HG03025 (cell line): Measurements from ENCODE around the gene CLEC11A.
"Not testable (repeated sequence)": the region's sequence is repeated elsewhere in the genome, so short reads cannot be mapped to it uniquely, and the experiment has no call there.

Experiments
- ATAC-seq: cut with Tn5 transposase; IDR thresholded peaks from one replicate; pipeline ENCODE4 v1.9.1; 2021; ENCODE audit warnings: mild to moderate bottlenecking, moderate library complexity; ENCODE audit not compliant: unreplicated experiment, low FRiP score

CLEC11A gene

DNA sequence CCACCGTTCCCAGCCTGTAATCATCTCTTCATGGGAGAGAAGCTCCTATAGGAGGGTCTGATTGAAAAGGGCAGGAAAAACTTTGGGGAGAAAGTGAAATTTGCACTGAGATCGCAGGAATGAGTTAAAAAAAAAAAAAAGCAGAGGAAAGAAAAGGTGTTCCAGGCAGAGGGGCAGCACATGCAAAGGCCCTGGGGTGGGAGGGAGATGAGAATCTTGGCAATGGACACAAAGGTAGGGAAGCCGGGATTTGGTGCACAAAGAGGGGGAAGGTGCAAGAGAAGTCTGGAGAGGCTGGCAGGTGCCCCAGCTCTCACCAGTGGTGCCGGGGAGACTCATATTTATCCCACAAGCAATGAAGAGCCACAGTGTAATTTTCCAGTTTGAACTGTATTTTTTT, 30.7 kb downstream of the CLEC11A start:
- no peak for ATAC-seq

DNA sequence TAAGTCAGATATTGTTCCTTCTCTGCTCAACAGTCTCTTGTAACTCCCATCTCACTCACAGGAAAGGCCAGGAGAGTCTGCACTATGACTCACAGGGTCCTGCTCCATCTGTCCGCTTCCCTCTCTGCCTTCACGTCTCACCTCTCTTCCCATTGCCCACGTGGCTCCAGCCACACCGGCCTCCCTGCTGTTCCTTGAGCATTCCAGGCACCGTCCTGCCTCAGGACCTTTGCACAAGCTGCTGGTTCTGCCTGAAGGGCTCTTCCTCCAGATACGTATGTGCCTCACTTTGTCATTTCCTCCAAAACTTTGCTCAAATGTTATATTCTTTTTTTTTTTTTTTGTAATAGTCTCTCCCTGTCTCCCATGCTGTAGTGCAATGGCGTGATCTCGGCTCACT, 33.1 kb downstream of the CLEC11A start:
- ATAC-seq: not testable (repeated sequence)

GRCh38 chr19:50757624-50758023, 34.5 kb downstream of the CLEC11A start:
- ATAC-seq: not testable (repeated sequence)

GRCh38 chr19:50759076-50759475, 35.9 kb downstream of the CLEC11A start:
- not testable (repeated sequence) for ATAC-seq

DNA sequence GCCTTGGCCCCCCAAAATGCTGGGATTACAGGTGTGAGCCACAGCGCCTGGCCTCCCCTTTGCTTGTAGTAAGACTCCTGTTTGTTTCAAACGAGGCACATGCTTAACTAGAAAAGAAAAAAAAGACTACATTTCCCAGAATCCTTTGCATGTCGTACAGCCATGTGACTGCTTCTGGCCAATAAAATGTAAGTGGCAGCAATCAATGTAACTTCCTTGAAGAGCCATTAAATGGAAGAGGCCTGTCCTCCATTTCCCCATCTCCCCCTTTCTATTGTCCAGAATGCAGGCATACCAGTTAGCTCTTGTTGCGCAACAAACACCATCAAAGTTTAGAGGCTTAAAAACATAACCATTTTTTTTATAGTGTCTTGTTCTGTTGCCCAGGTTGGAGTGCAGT, 36.7 kb downstream of the CLEC11A start:
- ATAC-seq: no peak

DNA sequence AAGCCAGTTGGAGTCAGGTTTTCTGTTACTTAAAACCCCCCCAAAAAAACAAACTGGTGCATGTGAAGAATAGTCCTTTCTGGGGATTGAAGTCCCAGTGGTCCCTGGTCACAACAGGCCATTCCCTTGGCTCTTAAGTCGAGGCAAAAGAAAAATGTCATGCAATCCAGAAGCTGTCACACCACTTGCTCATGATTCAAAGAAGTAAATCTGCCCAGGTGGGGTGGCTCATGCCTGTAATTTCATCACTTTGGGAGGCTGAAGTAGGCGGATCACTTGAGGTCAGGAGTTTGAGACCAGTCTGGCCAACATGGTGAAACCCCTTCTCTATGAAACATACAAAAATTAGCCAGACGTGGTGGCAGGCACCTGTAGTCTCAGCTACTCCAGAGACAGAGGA, 38.3 kb downstream of the CLEC11A start:
- ATAC-seq: not testable (repeated sequence)

- ATAC-seq: not testable (repeated sequence)
These were observed 40.4 kb downstream of the CLEC11A start for GRCh38 chr19:50763521-50763920.

DNA sequence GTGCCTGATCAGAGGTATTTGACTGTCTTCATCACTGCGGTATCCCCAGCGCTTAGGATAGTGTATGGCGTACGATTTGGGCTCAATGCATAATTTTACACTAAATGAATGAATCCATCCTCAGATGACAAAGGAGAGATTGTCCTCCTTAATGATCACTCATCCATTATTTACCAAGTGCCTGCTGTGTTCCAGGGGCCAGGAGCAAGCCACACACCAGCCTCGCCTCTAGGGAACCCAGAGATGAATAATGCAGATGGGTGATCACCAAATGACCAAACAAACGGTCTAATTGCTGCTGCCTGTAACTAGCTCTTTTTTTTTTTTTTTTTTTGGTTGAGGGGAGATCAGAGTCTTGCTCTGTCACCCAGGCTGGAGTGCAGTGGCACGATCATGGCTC, 41.2 kb downstream of the CLEC11A start:
- no peak for ATAC-seq

DNA sequence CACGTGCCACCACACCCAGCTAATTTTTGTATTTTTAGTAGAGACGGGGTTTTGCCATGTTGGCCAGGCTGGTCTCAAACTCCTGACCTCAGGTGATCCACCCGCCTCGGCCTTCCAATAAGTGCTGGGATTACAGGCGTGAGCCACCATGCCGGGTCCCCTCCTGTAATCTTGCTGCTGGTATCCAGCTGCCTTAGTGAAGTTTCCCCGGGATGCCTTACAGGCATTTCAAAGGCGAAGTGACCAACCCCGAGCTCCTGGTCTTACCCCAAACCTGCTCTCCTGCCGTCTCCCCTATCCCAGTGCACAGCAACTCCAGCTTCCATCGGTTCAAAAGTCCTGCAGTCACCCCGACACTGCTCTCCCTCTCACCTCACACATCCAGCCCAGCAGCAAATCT, 43.6 kb downstream of the CLEC11A start:
- ATAC-seq: not testable (repeated sequence)

DNA sequence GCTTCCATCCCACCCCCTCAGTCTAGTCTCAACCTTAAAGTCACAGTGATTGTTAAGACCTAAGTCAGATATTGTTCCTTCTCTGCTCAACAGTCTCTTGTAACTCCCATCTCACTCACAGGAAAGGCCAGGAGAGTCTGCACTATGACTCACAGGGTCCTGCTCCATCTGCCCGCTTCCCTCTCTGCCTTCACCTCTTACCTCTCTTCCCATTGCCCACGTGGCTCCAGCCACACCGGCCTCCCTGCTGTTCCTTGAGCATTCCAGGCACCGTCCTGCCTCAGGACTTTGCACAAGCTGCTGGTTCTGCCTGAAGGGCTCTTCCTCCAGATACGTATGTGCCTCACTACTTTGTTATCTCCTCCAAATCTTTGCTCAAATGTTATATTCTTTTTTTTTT, 44.1 kb downstream of the CLEC11A start:
- not testable (repeated sequence) for ATAC-seq

DNA sequence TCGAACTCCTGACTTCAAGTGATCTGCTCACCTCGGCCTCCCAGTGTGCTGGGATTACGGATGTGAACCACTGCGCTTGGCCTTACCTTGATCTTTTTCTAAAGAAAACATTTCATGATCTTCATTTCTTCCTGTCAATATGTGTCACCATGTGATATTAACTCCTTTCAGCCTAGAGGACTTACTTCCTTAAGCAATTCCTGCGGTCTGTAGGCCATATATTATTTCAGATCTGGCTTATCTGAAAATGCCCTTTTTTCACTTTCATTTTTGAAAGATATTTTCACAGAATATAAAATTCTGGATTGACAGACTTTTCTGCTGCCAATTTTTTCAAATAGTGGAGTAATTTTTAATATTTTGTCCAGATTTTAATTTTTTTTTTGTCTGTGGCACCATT, 45.1 kb downstream of the CLEC11A start:
- no peak for ATAC-seq

DNA sequence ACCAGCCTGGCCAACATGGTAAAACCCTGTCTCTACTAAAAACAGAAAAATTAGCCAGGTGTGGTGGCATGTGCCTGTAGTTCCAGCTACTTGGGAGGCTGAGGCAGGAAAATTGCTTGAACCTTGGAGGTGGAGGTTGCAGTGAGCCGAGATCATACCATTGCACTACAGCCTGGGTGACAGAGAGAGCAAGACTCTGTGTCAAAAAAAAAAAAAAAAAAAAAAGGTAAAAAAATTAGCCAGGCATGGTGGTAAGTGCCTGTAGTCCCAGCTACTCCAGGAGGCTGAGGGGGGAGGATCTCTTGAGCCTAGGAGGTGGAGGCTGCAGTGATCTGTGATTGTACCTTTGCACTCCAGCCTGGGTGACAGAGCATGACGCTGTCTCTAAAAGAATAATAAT, 47.0 kb downstream of the CLEC11A start, which contains the start of gene GPR32:
GPR32 (plus strand) TSS at position 301 of the 400 bp plus-strand sequence. CDS start 137 bp downstream, outside the sequence.
- ATAC-seq: not testable (repeated sequence)

- no peak for ATAC-seq
These were observed 47.7 kb downstream of the CLEC11A start for GRCh38 chr19:50770888-50771287.

- ATAC-seq: no peak
These were observed 49.3 kb downstream of the CLEC11A start for GRCh38 chr19:50772476-50772875.

DNA sequence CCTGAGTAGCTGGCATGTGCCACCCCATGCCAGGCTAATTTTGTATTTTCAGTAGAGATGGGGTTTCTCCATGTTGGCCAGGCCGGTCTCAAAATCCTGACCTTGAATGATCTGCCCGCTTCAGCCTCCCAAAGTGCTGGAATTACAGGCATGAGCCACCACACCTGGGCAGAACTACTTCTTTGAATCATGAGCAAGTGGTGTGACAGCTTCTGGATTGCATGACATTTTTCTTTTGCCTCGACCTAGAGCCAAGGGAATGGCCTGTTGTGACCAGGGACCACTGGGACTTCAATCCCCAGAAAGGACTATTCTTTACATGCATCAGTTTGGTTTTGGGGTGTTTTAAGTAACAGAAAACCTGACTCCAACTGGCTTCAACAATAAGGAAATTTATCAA, 49.7 kb downstream of the CLEC11A start:
- ATAC-seq: not testable (repeated sequence)

DNA sequence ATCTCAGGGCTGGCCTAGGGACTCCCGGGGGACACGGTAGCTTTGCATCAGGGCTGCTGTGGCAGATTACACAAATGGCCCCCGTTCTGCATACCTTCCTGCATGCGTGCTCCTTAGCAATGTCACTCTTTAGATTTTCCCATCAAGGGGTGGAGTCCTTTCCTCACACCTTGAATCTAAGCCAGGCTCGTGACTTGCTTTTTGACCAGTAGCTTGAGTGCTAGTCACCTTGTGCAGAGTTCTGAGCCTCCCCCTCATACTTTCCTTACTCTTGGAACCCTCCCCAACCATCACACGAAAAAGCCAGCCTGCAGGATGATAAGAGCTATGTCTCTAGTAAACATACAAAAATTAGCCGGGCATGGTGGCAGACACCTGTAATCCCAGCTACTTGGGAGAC, 50.3 kb downstream of the CLEC11A start:
- not testable (repeated sequence) for ATAC-seq
